Measurements from ENCODE around the gene RAB3C.

DNA sequence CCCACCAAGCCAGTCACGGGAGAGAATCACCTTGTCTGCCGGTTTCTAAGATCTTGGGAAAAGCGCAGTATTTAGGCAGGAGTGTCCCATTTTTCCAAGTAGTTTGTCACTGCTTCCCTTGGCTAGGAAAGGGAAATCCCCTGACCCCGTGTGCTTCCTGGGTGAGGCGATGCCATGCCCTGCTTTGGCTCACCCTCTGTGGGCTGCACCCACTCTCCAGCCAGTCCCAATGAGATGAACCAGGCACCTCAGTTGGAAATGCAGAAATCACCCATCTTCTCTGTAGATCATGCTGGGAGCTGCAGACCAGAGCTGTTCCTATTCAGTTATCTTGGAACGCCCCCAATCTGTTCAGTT, 116.9 kb downstream of the RAB3C start:
- TF ChIP-seq POLR2AphosphoS5 (IDR thresholded peaks at IDR 0.05) (no peak), POLR2A (IDR thresholded peaks at IDR 0.05) (no peak), CTCF (IDR thresholded peaks at IDR 0.05) (no peak), EP300 (IDR thresholded peaks at IDR 0.05) (no peak)
